GM12801 (cell line): ENCODE data around the gene IMMP2L.

Experiments
- CTCF ChIP-seq: IDR thresholded peaks from one replicate; pipeline ENCODE4 v1.5.1; 2011; ENCODE audit warnings: control low read depth; ENCODE audit not compliant: insufficient read length; ENCODE audit errors: extremely low read depth

IMMP2L gene

GRCh38 chr7:111540199-111540815 lies 22.0 kb downstream of the IMMP2L start:
- TF ChIP-seq CTCF = no peak

- no peak for TF ChIP-seq CTCF
Measured at GRCh38 chr7:111537134-111537533, 25.2 kb downstream of the IMMP2L start.

- TF ChIP-seq CTCF = no peak
Measured at GRCh38 chr7:111535142-111535870, 27.0 kb downstream of the IMMP2L start.

GRCh38 chr7:111532625-111533024 lies 29.7 kb downstream of the IMMP2L start:
- TF ChIP-seq CTCF = no peak

- no peak for TF ChIP-seq CTCF
Measured at GRCh38 chr7:111531993-111532392, 30.3 kb downstream of the IMMP2L start.

GRCh38 chr7:111530356-111530668 lies 32.0 kb downstream of the IMMP2L start:
- TF ChIP-seq CTCF = no peak

GRCh38 chr7:111529507-111530355 lies 32.6 kb downstream of the IMMP2L start:
- TF ChIP-seq CTCF = no peak
